GM19438 (cell line): Measurements from ENCODE around the gene CLRN3.

Experiments
- ATAC-seq: cut with Tn5 transposase; IDR thresholded peaks from one replicate; pipeline ENCODE4 v1.9.1; 2021; ENCODE audit warnings: low read depth; ENCODE audit not compliant: unreplicated experiment

CLRN3 gene, protein sequence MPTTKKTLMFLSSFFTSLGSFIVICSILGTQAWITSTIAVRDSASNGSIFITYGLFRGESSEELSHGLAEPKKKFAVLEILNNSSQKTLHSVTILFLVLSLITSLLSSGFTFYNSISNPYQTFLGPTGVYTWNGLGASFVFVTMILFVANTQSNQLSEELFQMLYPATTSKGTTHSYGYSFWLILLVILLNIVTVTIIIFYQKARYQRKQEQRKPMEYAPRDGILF

DNA sequence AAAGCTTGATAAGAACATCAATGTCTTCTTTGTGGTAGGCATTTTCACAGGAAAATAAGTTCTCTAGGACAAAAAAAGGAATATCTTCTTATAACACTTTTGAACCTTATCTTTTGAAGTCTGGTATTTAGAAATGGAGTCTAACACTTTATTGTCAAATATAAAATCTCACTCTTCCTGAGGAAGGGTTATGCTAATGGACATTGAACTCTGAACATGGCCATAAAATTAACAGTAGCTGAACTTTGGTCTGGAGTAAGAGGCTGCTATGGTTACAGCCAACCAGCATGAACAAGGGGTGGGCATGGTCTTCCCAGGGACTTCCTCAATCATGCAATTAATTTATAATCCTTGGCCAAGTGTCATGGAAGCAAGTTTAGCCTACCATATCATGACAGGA is at the start of gene CLRN3:
TSS of gene CLRN3 (minus strand) at position 199 of the 400 bp plus-strand sequence. CDS start at position 42, 157 bp downstream.
- ATAC-seq: no peak

DNA sequence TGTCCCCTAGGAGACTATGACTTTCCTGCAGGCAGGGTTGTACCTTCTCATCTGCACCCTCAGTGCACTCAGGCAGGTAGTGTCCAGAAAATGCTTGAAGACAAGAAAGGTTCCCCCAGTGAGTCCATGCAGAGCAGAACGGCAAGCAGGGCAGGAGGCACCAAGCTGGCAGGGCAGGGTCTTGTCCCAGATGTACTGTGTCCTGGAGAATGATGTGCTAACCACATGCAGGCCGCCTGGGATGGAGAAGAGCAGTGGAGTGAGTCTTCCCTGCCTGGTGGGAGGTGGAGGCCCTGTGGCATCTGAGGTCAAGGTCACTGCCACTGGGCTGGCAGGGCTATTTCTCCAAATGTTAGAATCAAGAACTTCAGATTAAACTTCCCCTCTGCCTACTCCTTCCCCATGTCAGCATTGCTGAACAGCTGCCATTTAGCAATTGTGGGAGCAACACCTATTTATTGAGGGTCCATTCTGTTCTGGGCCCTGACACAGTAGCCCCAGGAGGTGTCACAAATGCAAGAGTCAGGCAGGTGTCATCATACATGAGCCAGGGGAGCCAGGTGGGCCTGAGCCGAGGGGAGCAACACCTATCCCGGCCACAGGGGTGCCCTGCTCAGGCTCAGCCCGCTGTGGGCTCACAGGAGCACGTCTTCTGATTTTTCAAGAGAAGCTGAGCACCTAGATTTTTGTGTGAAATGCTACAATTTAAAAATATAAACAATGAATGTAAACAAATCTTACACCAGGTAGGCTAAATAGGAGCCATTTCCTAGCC is 48.3 kb upstream of the CLRN3 start:
- ATAC-seq: no peak

DNA sequence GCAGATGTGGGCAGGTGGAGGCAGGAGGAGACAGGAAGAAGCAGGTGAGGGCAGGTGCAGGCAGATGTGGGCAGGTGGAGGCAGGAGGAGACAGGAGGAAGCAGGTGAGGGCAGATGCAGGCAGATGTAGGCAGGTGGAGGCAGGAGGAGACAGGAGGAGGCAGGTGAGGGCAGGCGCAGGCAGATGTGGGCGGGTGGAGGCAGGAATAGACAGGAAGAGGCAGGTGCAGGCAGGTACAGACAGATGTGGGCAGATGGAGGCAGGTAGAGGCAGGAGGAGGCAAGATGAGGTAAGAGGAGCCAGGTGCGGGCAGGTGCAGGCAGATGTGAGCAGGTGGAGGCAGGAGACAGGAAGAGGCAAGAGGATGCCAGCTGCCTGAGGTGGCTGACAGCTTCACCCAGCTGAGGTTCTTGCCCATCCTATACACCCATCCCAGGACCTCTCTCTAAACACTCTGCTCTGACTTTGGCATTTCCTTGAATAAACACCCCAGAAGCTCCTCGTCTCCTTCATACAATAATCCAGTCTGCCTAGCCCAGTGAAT is 47.1 kb upstream of the CLRN3 start:
- ATAC-seq: no peak

DNA sequence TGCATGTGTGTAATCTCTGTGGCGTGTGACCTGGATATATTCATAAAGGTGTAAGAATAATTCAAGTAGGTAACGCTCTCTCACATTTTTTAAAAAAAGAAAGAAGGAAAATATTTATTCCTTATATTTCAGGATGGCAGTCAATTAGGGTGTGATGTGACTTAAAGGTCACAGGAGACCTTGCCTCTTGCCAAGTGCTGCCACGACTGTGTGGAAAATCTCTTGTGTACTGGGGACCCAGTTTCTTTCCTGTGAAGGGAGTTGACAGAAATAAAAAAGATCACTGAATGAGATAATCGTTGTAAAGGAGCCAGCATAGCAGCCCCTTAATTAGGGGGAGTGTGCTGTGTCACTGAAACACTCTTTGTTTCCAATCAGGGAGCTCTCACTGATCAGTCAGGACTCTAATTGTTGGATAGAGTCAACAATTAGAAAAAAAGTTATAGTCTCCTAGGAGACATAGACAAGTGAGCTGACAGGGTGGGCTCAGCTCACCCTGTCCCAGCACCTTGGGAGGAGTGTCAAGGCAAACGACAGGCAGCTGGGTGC is 45.2 kb upstream of the CLRN3 start:
- ATAC-seq: no peak

DNA sequence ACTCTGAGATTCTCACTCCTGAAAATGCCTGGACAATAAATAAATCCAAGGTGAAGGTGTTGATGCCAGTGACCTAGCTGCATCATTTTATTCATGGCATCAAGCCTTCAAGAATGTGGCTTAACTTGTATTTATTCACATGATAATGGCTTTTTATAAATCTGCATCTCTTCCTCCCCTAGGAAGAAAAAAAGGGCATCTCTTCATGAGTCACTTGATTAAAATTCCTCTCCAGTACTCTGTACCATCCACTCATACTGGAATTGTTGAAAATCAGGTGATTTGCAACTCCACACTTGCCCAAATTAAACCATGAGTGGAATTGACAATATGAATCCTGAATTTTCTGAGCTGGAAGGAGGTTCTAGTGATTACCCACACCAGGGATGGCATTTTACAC is 44.3 kb upstream of the CLRN3 start:
- no peak for ATAC-seq

DNA sequence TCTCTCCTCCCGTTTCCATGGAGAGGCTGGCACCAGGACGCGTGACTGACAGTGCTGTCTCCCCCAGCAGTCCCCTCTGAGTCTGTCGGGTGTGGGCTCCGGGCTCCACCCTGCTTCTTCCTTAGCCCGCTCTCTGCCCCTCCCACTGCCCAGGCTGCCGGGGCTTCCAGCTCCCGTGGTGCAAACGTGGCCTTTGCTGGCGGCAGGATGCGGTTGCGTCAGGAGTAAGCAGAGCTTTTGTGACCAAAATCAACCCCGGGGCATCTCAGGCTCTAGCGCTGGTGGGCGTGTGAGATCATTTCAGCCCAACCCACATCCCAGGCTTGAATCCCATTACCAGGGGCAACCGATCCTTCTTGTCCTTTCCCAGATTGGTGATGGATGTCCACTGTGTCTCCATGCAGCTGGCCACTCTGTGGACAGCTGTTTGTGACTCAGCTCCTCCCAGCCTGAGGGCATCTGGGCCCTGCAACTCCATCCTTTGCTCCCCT is 42.4 kb upstream of the CLRN3 start:
- no peak for ATAC-seq

DNA sequence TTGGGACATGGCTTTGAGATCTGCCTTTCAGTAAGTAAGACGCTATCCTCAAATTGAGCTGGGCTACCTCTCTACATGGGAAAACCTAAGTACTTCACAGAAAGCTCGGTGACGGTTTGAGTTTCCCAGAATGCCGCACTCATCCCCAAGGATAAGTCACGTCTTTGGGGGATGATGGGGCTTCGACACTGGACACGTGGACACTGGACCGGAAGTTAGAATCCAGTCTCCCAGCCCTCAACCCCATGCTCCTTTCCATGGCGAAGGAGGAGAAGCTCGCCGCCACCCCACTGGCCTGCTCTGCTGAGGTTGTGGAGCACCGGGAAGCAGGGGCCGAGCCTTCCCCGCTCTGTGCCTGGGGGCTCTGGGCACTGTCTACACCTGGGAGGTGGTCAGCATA is 41.6 kb upstream of the CLRN3 start:
- ATAC-seq: no peak

DNA sequence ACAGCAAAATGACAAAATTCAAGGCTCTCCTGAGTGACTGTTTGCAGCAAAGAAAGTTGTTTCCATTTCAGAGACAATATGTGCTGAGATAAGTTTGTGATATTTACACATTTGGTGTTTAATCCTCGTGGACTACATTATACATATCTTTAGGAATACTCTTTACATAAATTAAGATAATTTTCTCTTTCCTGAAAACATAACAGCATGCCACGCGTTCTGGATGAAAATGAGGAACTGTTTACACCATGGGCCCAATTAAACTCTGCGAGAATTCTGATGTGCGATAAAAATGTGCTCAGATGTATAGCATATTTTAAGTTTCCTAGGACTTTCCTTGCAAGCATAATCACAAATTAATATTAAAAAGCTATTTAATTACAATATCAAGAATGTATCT is 40.5 kb upstream of the CLRN3 start:
- ATAC-seq: no peak

DNA sequence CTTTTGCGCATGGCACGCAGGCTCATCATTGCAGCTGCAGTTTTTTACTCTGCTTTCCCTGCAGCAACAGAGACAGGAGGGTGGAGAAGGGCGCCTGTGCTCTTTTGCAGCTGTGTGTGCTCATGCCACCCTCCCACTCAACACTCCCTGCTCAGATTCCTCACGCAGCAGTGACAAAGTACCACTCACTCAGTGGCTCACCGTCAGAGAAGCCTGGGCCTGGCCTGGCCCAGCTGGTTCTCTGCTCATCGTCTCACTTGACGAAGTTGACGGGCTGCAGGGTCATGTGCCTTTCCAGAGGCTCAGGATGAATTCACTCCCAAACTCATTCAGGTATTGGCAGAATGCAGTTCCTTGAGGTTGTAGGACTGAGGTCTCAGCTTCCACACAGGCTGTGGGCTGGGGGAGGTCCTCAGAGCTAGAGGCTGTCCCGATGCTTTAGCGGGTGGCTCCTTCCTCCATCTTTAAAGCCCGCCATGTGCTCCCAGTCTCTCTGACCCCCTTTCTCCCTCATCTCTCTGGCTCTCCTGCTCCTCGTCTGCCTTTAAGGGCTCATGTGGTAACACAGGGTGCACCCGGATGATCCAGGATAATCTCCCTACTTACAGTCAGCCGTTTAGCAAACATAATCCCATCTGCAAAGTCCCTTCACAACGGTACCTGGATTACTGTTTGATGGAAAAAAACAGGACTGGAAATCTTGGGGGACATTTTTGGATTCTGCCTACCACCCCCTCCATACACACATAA is 40.0 kb upstream of the CLRN3 start:
- ATAC-seq: no peak

DNA sequence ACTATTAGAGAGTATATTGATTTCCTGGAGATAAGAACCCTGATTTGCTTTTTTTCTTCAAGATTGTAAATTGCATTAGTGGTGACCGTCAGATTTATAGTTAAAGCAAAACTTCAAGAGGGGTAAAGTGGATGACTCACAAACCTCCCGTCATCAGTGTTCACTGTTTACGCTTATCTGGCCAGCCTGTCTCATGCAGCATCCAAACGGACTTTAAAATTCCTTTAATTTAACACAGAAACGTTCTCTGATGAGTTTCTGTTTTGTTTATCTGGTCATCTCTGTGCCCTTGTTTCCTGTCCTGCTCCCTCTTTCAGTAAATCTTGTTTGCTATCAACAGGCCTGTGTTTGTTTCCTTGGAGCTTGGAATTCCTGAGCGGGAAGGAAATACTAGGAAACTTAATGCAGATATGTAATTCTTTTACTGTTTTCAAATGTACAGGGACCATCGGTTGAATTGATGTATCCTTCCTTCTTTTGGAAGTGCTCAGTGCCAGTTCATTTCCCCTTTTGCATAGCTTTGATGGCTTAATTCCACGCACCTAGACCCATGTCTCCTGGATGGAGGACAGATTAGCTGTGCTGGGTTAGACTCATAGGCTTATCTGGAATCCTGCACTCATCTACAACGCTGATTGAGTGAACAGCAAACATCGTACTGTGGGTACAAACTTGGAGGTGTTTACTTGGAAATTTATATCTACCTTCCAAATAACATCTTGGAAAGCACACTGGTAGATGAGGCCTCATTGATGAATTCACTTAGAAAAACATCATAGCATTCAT is 35.5 kb upstream of the CLRN3 start:
- no peak for ATAC-seq

DNA sequence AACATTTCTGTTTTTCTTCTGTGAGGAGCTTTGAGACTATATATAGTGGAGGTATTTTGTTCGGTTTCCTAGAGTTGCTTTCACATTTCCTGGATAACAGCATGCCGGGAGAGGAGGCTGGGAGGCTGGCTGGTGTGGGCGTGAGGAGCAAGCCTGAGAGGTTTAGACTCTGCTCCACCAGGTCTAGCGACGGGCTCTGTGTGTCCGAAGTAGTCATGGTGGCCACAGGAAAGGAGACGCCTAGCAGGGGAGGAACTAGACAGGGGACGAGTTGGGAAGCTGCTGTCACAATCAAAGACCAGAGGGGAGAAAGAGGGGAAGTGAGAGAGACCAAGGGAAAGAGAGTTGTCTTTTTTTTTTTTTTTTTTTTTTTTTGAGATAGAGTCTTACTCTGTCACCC is 33.7 kb upstream of the CLRN3 start:
- ATAC-seq: no peak

DNA sequence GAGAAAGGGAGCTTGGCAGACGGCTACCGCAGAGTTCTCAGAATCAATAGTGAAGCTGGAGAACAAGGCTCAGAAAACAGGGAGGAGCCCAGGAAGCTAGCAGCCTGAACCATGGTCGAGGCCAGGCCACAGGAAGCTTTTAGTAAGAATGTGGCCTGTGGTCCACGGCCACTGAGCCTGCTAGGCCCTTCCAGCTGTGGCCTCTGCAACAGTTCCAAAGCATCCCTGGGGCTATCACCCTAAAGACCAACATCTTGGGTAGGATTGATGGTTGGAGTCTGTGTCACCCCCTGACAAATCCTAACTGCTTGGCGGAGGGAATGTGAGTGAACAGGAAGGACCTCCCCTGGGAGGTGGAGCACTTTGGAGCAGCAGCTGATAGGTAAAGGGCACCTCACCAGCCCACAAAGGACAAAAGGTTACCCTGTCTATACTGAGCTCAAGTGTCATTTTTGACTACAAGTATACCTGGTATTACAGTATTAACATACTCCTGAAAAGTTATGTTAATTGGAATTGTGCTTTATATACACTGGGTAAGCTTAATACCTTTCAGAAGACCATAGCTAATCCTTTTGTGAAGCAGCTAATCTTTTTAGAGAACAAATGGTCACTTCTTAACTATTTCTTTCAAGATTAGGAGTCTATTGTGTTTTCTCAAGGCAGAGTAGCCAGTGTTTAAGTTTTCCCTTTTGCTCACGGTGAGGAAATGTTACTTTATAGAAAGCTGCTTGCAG is 32.9 kb upstream of the CLRN3 start:
- no peak for ATAC-seq

DNA sequence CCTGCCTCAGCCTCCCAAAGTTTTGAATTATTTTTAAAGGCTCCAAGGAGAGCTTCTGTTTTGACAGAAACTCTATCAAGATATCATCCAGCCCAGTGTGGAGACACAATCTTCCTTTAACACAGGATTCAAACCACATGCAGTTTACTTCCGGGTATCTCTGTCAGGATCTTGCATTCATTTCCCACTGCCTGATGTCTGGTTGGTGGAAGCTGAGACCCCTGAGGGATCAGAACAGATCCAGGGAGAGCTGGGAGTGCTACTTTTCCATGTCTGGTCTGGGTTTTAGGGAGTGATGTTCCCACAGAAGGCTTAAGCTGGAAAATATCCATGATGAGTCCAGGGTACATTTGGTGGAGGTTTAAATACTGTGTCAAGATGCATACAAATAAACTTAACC is 30.9 kb upstream of the CLRN3 start:
- ATAC-seq: no peak

DNA sequence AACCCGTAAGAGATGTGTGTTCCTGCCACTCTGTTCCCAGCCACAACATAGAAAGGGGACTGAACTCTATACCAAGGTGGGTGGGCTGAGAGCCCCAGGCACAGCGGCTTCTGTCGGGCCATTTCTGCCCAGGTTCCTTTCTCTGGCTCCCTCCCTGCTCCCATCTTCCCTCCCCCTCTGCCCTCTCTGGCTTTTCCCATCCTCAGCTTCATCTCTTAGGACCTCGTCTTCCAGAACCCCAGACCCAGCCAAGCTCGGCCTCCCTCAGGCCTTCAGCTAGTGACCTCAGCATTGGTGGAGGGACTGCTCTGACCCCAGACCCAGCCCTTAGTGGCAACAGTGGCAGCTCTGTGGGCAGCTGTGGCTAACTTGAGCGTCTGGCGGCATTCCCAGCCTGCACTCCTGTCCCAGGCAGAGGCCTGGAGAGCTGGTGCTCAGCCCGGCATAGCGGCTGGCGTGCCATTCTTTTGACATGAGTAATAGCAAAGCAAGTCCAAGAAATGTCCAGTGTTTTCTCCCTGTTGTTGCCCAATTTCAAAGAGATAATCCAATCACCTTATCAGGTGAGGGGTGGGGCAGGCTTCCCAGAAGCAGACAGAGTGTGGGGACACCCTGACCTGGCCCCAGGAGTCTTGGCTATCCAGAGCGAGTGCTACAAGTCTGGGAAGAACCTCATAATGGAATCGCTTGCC is 30.1 kb upstream of the CLRN3 start:
- ATAC-seq: no peak

DNA sequence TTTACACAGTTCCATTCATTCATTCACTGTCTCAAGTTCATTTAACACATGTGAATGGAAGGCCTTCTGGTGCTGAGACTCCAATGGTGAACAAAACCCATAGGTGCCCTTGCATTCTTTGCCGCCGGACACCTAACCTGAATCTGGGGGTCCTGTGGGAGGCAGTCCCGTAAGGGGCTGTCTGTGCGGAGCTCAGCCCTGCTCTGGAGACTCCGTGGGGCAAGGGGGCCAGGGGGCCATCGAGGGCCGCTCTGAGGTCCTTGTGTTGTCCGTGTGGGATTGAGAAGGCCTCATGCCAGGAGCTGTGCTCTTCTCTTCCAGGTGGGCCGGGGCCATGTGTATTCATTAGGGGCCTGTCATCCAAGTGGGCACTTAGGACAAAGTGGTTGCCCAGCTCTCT is 29.5 kb upstream of the CLRN3 start:
- no peak for ATAC-seq

DNA sequence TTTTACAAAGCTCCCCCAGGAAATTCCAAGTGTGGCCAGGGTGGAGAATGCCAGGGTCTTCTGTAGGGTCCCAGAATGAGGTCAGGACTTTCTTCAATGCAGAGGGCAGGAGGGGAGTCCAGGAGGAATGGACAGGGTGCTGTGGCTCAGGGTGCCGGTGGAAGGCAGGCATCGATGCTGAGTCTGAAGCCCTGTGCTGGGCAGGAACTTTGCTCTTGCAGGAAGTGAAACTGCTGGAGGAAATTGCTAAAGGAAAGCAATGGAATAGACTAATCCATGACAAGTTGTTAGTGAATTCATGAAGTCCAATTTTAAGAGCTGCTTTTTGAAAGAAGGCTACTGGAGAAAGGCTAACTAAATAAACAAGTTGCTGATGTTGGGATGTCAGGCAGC is 29.0 kb upstream of the CLRN3 start:
- no peak for ATAC-seq

DNA sequence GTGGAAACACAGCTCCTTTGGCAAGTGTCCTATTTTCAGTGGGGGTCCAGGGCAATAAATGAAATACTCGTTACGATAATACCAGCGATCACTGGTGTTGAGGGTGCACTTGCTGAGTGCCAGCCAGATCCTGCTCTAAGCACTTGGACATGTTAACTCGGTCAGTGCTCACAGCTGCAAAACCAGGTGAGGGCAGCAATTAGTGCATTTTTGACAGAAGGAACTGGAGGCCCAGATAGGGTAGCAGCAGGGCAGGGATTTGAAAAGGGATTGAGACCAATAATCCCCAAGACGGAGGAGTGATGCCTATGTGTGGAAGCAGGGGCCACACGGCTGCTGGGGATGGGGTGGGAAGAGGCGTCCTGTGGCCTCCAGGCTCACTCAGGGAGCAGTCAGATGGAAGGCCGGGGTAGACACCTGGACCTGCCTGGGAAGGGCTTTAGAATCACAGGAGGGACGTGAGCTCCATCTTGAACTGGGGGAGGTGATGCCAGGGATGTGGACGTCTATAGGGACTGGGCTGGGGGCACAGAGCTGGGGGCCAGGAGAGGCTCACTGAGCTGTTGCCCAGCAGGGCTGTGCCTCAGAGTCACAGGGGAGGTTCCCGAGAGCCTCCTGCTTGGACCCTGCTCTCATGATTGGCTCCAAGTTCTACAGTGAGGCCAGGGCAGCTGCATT is 28.5 kb upstream of the CLRN3 start:
- ATAC-seq: no peak

DNA sequence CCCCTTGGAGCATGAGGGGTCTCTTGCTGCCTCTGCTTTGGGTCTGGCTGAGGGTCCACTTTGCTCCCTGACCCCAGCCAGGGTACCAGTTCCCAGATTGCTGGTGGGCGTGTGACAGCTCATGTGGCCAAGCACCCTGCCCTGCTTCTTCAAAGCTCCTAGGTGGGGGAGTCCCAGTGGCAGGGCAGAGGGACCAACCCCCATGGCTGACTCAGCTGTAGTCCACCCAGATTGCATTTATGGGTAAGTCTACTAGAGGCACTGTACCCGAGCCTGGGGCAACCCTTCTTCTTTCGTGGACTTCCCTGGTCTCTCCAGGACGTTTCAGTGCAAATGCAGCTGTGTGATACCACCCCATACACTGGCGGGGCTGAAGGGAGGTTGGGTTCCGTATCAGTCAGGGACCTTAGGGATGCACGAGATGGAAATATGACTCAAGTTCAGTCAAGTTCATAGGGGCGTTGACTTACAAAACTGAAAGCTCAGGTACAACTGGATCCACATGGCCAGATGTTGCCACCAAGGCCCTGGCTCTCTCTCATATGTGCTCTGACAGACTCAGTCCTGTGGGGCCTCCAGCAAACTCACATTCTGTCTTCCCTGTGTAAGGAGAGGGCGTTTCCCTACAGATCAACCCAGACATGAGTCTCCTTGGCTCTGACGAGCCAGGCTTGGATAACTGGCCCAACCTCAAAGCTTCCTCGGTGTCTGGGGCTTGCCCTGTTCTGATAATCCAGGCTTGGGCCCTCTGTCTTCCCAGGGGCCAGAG is 27.7 kb upstream of the CLRN3 start:
- ATAC-seq: no peak
